Stimulated activated naive CD8-positive, alpha-beta T cell treated with anti-CD3 and anti-CD28 coated beads, Interleukin-15, Interleukin-2, amounts not matched to agents 100 U/mL and 50 U/mL, for 24 hours (primary cell): ENCODE measurements around the gene MFSD2B.
"Not testable (repeated sequence)": the region's sequence is repeated elsewhere in the genome, so short reads cannot be mapped to it uniquely, and the experiment has no call there.

Source experiments
- ATAC-seq: fragments of 150-1000 bp; cut with Tn5 transposase; one replicate; pipeline ENCODE4 v1.10.0; 2021
- DNase-seq: peaks from one replicate; pipeline ENCODE4 v3.0.0; 2021

MFSD2B gene, protein sequence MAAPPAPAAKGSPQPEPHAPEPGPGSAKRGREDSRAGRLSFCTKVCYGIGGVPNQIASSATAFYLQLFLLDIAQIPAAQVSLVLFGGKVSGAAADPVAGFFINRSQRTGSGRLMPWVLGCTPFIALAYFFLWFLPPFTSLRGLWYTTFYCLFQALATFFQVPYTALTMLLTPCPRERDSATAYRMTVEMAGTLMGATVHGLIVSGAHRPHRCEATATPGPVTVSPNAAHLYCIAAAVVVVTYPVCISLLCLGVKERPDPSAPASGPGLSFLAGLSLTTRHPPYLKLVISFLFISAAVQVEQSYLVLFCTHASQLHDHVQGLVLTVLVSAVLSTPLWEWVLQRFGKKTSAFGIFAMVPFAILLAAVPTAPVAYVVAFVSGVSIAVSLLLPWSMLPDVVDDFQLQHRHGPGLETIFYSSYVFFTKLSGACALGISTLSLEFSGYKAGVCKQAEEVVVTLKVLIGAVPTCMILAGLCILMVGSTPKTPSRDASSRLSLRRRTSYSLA

DNA sequence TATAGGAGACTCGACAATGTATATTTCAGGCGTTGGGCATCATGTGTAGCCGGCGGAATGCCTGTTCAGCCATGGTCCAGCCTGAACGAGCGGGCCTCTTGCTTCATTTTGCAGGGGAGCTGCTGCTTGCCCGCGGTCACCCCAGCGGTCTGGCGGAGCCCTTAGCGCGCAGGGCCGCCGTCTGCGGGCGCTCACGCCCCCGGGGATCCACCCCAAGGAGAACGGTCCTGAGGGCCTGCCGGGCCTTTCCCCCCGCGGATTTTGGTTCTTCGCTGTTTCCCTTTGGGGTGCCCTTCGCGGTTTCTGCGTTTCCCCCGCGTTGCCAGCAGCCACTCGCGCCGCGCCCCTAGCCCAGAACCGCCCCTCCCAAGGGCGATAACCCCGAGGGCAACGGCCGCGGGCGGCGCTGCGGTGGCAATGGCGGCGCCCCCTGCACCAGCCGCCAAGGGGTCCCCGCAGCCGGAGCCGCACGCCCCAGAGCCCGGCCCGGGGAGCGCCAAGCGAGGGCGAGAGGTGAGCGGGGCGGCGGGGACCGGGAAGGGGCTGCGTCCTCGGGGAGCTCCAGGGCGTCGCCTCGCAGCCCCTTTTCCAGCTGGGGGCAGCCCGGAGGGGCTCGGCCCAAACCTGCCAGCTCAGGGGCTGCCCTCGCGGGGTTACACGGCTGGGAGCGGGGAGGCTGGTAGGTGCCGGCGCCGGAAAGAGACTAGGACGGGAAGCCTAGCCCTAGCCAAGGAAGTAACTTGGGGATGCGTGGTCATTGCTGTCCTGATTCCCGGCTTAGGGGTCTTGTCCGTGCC, at the start of gene MFSD2B:
MFSD2B (plus strand) TSS at position 406 of the 797 bp plus-strand sequence; CDS start at position 418, 12 bp downstream.
- no peak for DNase-seq
- no peak for ATAC-seq

DNA sequence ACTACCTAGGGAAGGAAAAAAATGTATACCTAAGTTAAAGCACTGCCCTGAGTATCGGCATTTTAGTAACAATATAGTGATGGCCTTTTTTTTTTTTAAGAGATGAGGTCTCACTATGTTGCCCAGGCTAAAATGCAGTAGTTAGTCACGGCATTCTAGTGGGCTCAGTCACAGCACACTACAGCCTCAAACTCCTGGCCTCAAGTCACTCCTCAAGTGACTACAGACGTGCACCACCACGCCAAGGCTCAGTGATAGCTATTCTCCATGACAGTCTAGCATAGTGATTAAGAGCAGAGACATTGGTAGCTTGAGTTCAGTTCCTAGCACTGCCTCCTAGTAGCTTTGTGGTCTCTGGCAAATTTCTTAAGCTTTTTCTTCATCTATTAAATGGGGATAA, 42.0 kb upstream of the MFSD2B start:
- DNase-seq, result no peak
- no peak for ATAC-seq

DNA sequence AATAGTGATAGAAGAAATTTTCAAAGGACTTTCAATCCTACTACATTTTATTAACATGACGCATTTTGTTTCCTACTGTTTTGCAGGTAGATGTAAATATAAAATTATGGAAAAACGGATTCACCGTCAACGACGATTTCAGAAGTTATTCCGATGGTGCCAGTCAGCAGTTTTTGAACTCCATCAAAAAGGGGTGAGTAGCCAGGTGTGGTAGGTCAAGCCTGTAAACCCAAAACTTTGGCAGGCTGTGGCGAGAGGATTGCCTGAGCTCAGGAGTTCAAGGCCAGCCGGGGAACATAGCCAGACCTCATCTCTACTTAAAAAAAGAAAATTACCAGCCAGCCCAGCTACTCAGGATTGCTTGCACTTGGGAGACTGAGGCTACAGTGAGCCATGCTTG, 33.0 kb upstream of the MFSD2B start:
- DNase-seq, result no peak
- no peak for ATAC-seq

DNA sequence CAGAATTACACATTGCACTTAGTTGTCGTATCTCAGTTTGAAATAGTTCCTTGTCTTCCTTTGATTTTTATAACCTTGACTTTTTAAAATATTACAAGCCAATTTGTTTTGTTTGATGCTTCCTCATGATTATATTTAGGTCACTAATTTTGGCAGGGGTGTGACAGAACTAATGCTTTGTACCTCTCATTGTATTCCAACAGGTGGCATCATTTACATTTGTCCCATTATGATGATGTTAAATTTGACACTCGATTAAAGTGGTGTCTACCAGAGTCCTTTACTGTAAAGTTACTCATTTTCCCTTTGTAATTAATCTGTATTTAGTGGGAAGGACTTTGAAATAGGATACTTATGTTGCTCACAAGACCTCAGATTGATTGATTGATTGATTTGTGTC, 21.5 kb upstream of the MFSD2B start:
- no peak for DNase-seq

DNA sequence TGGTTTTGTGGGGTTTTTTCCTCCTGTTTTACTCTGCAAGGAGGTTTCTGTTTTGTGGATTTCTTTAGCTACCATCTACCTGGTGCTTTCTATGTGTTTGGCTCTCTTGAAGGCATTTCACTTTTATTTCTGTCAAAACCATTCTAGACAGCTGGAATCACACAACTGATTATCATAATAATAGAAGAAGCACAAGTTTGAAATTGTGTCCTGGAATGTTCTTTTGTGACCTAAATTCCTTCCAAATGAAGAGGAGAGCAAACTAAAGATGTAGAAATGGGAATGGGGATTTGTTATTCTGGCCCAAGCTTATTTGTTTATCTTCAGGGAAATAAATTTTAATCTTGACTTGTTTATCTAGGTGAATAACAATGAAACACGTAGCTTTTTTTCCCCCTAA, 17.0 kb upstream of the MFSD2B start:
- DNase-seq (no peak), ATAC-seq (no peak)

More for the DNA sequence above, 21.5 kb upstream of the MFSD2B start:
- no peak for ATAC-seq

DNA sequence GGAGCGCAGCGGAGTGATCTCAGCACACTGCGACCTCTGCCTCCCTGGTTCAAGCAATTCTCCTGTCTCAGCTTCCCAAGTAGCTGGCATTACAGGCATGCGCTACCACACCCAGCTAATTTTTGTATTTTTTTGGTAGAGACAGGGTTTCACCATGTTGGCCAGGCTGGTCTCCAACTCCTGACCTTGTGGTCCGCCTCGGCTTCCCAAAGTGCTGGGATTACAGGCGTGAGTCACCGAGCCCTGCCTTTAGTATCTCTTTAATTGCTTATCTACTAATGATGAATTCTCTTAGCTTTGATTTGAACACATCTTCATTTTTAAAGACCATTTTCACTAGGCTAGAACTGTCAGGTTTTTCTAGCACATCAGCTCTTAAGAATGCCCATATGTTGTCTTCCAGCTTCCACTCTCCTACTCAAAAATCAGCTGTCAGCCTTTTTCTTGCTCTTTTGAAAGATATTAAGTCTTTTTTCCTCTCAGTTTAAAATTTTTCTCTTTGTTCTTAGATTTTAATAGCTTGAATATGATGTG, 16.1 kb upstream of the MFSD2B start:
- DNase-seq, result no peak
- ATAC-seq, result no peak

DNA sequence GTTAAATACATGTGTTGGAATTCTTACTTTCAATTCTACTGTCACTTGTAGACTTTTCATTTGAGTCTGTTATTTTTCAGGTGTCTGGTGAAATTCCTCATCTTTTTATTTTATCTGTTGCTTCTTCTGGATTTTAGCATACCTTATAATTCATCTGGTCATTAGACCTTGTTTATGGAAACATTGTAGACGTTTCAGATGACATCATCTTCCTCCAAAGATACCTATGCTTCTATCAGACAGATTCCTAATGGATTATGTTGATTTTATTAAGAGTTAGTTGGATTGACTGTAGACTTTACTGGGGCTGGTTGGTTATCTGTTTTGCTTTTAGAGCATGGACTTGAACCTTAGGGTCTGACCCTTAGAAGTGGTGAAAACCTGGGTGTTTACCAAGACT, 15.3 kb upstream of the MFSD2B start:
- DNase-seq, result no peak
- ATAC-seq, result no peak

DNA sequence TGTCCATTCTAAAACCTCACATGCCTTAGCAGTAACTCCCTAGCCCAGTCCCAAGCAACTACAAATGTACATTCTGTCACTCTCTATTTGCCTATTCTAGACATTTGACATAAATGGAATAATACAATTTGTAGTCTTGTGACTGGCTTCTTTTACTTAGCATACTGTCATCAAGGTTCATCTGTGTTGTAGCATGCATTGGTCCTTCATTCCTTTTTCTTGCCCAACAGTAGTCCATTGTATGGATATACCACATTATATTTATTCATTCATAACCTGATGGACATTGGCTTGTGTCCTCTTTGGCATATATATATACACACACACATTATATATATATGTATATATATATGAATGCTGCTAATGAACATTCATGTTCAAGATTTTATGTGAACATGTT, 2.2 kb upstream of the MFSD2B start:
- no peak for DNase-seq
- ATAC-seq, result no peak

DNA sequence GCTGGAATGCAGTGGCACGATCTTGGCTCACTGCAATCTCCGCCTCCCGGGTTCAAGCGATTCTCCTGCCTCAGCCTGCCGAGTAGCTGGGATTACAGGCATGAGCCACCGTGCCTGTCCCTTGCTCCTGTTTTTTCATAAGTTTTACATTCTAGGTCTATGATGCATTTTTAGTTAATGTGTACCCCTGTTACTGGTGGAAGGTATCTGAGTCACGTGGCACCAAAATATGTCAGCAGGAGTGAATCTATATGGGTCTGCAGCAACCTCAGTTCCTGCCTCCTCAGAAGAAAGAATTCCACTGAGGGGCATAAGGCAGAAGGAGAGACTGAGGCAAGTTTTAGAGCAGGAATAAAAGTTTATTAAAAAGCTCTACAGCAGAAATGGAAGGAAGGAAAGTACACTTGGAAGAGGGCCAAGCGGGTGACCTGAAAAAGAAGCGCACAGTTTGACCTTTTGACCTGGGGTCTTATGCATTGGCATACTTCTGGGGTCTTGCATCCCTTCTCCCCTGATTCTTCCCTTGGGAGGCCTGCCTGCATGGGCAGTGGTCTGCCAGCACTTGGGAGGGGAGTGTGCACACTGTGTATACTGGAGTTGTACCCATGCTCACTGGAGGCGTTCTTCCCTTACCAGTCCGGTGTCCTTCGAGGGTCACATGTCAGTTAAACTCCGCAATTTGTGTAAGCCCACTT, 1.1 kb upstream of the MFSD2B start:
- ATAC-seq (no peak), DNase-seq (no peak)

DNA sequence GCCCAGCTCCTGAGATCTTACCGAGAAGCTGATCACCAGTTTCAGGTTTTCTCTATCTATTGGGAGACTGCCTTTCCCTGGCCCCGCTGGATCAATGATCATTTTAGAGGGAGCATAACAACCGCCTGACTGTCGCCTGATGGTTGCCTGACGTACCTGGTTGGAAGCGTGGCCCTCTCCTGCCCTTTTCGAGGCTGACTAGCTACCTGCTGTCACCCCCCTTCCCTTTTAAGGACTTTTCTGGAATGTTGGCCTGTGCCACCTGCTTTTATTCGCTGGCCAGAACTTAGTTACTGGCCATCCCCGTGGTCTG, 562 bp upstream of the MFSD2B start:
- DNase-seq (no peak), ATAC-seq (no peak)

DNA sequence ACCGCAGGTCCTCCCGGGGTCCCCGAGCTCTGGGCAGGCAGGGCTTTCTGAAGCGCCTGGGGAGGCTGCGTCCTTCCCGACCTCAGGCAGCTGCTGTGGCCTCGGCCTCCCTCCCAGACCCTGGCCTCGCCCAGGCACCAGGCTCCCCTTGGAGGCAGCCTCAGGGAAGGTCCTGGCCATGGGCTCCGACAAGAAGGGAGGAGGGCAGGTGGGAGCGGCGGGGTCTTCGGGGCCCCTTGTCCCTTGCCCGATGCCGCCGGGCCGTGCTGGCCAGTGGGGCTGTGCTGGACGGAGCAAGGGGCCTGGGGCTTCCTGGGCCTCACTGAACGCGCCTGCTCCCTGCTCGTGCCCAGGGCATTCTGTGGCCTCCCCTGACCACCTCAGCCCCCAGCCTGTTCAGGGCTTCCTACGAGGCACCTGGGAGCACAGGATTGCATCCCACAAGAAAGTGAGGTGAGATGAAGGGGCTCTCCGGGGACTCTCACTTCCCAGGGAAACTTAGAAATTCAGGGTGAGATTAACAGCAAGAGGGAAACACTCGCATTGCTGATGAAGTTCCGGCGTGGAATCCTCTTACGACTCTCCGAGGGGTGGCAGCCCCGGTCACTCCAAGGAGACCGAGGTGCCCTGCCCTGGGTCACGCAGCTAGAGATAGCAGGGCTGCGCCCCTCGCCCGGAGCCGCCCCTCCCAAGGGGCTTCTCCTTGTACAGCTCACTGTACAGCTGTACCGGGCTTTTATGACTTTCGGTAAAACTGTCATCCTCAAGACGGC, 778 bp downstream of the MFSD2B start:
- ATAC-seq (no peak), DNase-seq (no peak)

DNA sequence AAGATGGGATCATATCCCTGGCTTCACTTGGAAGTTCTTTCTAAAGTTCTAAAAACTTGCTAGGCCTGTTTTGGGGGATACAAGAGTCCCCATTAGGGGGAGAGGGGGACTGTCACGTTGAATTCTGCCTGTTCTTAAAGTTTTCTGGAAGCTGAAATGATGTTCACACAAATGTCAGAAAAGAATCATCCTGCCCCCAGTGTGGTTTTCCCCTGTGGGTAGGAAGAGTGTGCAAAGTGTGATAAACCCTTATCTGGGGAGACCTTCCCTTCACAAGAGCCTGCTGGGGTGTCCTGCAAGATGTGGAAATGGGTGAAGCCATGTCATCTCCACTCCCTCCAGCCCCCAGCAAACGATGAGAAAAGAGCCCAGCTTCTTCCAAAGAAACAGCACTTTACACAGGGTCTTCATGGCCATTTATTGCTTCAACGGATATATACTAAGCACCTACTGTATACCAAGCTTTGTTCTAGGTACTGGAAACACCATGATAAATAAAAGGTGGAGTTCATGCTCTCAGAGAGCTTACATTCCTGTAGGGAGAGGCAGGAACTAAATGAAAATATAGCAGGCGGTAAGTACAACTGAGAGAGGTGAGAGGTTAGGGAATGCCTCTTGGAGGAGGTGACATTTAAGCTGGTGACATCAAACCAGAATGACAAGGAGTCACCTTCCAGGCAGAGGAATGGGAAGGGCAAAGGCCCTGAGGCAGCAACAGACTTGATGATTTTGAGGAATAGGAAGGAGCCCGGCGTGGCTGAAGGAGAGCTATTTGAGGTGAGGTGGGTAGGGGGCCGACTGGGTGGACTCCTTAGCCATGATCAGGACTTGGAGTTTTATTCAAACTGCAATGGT, 1.6 kb downstream of the MFSD2B start:
- ATAC-seq (no peak), DNase-seq (no peak)

DNA sequence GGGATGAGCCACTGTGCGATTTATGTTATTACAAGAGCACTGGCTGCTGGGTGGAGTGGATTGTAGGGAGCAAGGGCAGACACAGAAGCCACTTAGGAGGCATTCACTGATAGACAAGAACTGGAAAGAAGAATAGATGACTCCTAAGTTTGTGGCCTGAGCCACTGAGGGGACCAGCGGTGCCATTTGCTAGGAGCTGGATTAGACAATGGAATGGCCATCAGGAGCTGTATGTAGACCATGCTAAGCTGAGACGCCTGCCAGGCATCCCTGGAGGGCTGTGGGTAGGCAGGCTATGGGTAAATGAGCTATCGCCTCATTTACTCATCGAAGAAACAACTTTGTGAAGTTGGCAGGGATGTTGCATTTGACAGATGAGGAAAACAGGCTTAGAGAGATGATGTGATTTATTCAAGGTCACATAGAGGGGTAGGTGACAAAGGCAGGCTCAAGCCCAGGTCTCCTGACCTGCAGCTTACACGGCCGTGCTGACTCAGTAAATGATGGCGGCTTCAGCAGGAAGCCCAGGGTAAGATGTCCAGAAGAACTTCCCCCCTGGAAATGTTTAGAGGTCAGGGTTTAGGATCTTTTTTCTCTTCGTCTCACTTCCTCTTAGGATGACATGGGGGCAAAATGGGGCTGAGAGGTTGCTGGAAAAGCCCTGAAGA, 2.8 kb downstream of the MFSD2B start:
- ATAC-seq (no peak), DNase-seq (no peak)

DNA sequence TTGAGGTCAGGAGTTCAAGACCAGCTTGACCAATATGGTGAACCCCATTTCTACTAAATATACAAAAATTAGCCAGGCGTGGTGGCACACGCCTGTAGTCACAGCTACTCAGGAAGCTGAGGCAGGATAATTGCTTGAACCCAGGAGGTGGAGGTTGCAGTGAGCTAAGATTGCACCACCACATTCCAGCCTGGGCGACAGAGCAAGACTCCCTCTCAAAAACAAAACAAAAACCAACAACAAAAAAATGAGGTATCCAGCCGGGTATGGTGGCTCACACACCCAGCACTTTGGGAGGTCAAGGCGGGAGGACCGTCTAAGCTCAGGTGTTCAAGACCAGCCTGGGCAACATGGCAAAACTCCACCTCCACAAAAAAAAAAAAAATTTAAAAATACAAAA, 5.0 kb downstream of the MFSD2B start:
- not testable (repeated sequence) for ATAC-seq, DNase-seq

DNA sequence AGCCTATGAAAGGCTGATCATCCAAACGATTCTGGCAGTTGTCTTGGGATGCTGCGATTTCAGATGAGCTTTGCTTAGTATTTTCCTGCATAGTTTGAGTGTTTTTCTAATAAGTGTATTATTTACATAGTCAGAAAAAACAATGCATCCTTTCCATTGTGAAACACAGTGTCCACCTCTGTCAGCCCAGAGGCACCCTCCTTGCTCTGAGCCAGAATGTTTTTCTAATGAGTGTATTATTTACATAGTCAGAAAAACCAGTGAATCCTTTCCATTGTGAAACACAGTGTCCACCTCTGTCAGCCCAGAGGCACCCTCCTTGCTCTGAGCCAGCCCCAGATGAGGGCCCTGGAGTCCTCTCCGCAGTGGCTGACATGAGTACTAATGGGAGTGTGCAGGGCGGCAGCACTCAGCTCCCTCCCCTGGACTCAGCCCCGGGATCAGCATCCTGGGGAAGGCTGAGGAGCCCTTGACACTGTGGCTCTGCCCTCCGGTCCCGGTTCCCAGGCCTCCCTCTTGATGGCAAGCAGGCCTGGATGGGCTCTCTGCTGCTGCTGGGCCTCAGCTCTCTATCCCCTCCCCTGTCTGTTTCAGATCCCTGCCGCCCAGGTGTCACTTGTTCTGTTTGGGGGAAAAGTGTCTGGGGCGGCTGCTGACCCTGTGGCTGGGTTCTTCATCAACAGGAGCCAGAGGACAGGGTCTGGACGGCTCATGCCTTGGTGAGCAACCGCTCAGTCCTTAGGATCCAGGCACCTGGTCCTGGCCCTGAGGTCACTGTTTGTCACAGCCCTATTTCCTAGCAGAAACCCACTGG, 5.9 kb downstream of the MFSD2B start:
- no peak for DNase-seq
- ATAC-seq, result no peak

DNA sequence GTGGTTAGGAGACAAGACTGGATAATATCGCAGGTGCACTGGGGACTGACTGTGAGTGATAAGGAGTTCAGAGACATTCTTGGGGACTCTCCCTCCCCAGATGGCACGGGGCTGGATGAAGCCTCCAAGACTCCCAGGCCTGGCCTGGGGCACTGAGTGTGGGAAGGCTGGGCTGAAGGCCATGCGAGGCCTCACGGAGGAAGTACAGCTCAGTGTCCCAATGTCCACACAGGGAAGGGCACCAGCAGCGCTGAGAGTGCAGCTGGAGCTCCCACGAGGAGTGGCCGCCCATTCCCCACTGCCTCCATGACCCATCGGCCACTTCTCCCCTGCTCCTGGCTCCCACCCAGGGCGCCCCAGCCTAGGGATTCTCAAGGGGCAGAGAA, 6.5 kb downstream of the MFSD2B start:
- ATAC-seq, result no peak
- DNase-seq, result no peak

DNA sequence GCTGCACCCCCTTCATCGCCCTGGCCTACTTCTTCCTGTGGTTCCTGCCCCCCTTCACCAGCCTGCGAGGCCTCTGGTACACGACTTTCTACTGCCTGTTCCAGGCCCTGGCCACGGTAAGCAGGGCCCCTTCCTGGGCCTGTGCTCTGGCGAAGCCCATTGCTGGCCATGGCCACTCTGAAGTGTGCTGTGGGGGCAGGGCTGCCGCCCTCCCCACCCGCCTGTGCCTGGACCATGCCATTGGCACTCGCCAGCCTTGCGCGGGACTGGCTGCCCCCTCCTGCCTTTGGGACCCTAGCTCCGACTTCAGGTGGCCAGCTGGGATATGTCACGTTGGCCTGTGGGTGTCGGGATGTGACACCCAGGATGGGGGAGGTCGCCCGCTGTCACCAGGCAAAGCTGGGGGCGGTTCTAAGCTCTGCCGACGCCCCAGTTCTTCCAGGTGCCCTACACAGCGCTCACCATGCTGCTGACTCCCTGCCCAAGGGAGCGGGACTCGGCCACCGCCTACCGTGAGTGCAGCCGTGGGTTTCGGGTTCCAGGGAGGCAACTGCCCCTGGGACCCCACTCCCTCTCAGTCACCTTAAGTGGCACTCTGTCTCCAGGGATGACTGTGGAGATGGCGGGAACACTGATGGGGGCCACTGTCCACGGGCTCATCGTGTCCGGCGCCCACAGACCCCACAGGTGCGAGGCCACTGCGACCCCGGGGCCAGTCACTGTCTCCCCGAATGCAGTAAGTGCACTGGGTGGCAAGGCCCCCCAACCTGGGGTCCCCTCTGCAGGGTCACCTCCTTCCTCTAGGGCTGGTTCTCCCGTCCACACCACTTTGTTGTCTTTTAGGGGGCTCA, 7.2 kb downstream of the MFSD2B start:
- ATAC-seq (no peak), DNase-seq (no peak)

DNA sequence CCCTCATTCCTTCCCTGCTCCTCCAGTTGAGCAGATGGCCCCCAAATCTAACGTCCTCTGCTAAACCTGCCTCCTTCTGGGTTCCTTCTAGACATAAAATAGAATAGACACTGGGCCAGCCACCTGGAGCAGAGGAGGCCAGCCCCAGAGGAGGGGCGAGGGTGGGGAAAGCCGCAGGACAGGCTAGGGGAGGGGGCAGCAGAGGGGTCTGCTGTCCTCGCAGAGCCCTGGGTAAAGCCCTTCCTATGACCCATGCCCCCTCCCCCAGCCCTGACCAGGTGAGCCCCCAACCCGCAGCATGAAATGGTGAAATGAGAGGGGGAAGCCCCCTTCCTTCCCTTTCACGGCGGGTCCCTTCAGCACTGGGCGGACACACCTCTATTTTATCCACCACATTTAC, 7.8 kb downstream of the MFSD2B start:
- DNase-seq (no peak), ATAC-seq (no peak)

DNA sequence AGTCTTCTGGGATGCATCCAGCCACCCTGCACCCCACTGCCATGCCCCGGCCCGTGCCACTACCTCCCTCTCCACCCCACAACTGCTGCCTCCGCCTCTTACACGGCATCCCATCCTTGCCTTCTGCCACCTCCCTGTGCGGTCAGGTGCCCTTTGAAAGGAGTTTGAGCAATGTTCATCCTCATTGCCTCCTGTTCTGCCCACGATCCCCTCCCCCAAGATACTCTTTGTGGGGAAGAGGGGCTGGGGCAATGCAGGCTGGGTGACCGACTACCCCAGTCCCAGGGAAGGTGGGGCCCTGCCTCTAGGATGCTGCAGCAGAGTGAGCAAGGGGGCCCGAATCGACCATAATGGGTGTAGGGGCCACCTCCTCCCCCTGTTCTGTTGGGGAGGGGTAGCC, 8.4 kb downstream of the MFSD2B start:
- no peak for ATAC-seq
- DNase-seq, result no peak
